Esophagus mucosa (tissue), 1 donor: ENCODE data around the gene FAM181B. TPM values are rescaled to one million over a fixed set of nuclear protein-coding genes. Genes with fewer than 3 reads are reported as not detected.

ENCODE experiments used
- ATAC-seq: fragments of 200-7000 bp; cut with Tn5 transposase; one replicate; pipeline ENCODE4 v1.9.1; 2020
- total RNA-seq: library from RNA; stranded (reverse); gene quantifications from one replicate; pipeline ENCODE4 v1.2.4, GENCODE V29; 2023
- donor health status: DM: yes; HTN: yes; CAD: no.

Gene FAM181B
- total RNA-seq, 1 donor from 2014 or later, result 0.28 TPM

DNA sequence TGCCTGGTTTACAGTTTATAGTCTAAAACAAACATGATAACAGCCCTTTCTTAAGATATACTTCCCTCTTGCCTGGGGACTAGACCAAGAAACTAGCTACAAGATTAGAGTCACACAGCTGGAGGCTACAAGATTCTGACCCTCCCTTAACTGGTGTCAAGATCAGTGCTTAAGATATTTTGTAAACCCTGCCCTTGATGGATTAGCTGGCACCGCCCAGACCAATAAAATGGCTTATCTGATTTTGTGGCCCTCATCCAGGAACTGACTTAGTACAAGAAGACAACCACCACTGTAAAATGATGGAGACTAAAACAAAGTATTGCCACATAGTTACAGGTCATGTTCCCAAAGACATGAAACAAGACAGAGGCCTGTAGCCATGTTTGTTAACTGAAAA is 53.4 kb downstream of the FAM181B start:
- ATAC-seq, result no peak

Other genes starting within 250 kb of the FAM181B start
- 48.5 TPM for gene PRCP, start 166.6 kb upstream of the FAM181B start, total RNA-seq
- gene DDIAS, start 167.9 kb upstream of the FAM181B start, total RNA-seq, result 8.9 TPM